HepG2 (cell line): ENCODE data around the gene C11orf24. TPM values are rescaled to one million over a fixed set of nuclear protein-coding genes. Genes with fewer than 3 reads are reported as not detected.
A peak's percentile ranks its signal among the peaks of the same experiment; 100 is the strongest.

ENCODE experiments used
- AFF4 ChIP-seq: sonication (generic); formaldehyde crosslinking; IDR thresholded peaks from 2 replicates; pipeline ENCODE4 v1.4.0; 2020; ENCODE audit warnings: missing genetic modification reagents
- BATF2 ChIP-seq: sonication (generic); formaldehyde crosslinking; IDR thresholded peaks from 2 replicates; pipeline ENCODE4 v1.8.0; 2022; ENCODE audit warnings: mild to moderate bottlenecking, missing genetic modification reagents, moderate library complexity
- KLF13 ChIP-seq: sonication (generic); formaldehyde crosslinking; IDR thresholded peaks from 2 replicates; pipeline ENCODE4 v1.4.0; 2020; ENCODE audit warnings: mild to moderate bottlenecking, missing genetic modification reagents
- KLF15 ChIP-seq: sonication (generic); formaldehyde crosslinking; IDR thresholded peaks from 2 replicates; pipeline ENCODE4 v1.8.1; 2023; ENCODE audit warnings: borderline replicate concordance, mild to moderate bottlenecking, inconsistent platforms, missing genetic modification reagents, mixed read lengths
- KLF6 ChIP-seq: IDR thresholded peaks from 2 replicates; pipeline ENCODE4 v1.8.0; 2016; ENCODE audit warnings: missing biosample characterization, missing genetic modification reagents
- SP5 ChIP-seq: IDR thresholded peaks from 2 replicates; pipeline ENCODE4 v1.6.1; 2016; ENCODE audit warnings: low read depth, borderline replicate concordance
- THAP8 ChIP-seq: sonication (generic); formaldehyde crosslinking; IDR thresholded peaks from 2 replicates; pipeline ENCODE4 v1.5.1; 2020; ENCODE audit warnings: missing genetic modification reagents, mild to moderate bottlenecking, borderline replicate concordance
- ZHX2 ChIP-seq, 2 experiments: sonication (generic) in 1 of 2; formaldehyde crosslinking in 1 of 2; IDR thresholded peaks; 2 replicates each; pipeline versions ENCODE4 v1.6.1 to v1.9.0; 2014 to 2022; ENCODE audit warnings: antibody characterized with exemption in 1 of 2, borderline replicate concordance in 1 of 2, inconsistent platforms in 1 of 2, low read depth in 1 of 2, missing genetic modification reagents in 1 of 2
- ZNF230 ChIP-seq: sonication (generic); formaldehyde crosslinking; IDR thresholded peaks from 2 replicates; pipeline ENCODE4 v1.4.0; 2020; ENCODE audit warnings: mild to moderate bottlenecking, missing genetic modification reagents
- ZNF281 ChIP-seq: sonication (generic); formaldehyde crosslinking; IDR thresholded peaks from 2 replicates; pipeline ENCODE4 v1.4.0; 2020; ENCODE audit warnings: missing genetic modification reagents, borderline replicate concordance
- ZNF414 ChIP-seq: sonication (generic); formaldehyde crosslinking; IDR thresholded peaks from 2 replicates; pipeline ENCODE4 v1.5.0; 2020; ENCODE audit warnings: missing genetic modification reagents
- ZNF775 ChIP-seq: sonication (generic); formaldehyde crosslinking; IDR thresholded peaks from 2 replicates; pipeline ENCODE4 v1.4.0; 2020; ENCODE audit warnings: missing genetic modification reagents, mild to moderate bottlenecking, moderate library complexity, borderline replicate concordance
- polyA plus RNA-seq, 8 experiments: library from polyadenylated mRNA; depleted of rRNA in 3 of 8; stranded (reverse) in 7 of 8; unstranded in 1 of 8; fragments of >200 nt; fragmentation: Illumina TruSeq in 4 of 8; extraction: Trizol in 4 of 8; gene quantifications; 2 replicates each; pipeline versions ENCODE4 v1.2.1 to v1.2.3, GENCODE V29; 2011 to 2016; ENCODE audit warnings: low read depth in 4 of 8, missing spikeins in 1 of 8, mixed read lengths in 1 of 8; ENCODE audit not compliant: insufficient read depth in 1 of 8
- total RNA-seq, 5 experiments: library from RNA; depleted of rRNA; stranded (reverse); fragments of >200 nt; fragmentation: Illumina TruSeq; extraction: Trizol; gene quantifications; 2 replicates each; pipeline ENCODE4 v1.2.3, GENCODE V29; 2016; ENCODE audit warnings: low read depth in 1 of 5

The C11orf24 gene
- total and polyA plus RNA-seq, 2 of the 13 experiments (the other 11 are each of a cell fraction or from before 2014, with no cell fraction given), result 52.9 to 55.5 TPM

- peak; percentile 77 for TF ChIP-seq ZNF281 (CRISPR knock-in tag)
- TF ChIP-seq KLF15, result 0 out of 2 replicates have a peak, but pooled peaks have one; percentile 33
- TF ChIP-seq SP5 (CRISPR knock-in tag), result no peak
- peak; percentile 79; the same call in 1 of the 2 replicates for TF ChIP-seq ZHX2 (IDR thresholded peaks at IDR 0.05; ENCODE audit: low read depth)
- TF ChIP-seq ZHX2 (CRISPR knock-in tag; IDR thresholded peaks at IDR 0.05; ENCODE audit: borderline replicate concordance), result no peak
- TF ChIP-seq KLF13 (CRISPR knock-in tag), result no peak
- TF ChIP-seq KLF6 (CRISPR knock-in tag), result peak; percentile 77
- no peak for TF ChIP-seq AFF4 (CRISPR knock-in tag)
- TF ChIP-seq ZNF775, result no peak
- TF ChIP-seq ZNF230 (CRISPR knock-in tag), result 0 out of 2 replicates have a peak, but pooled peaks have one; percentile 40
- TF ChIP-seq BATF2 (CRISPR knock-in tag), result 0 out of 2 replicates have a peak, but pooled peaks have one; percentile 43
- no peak for TF ChIP-seq ZNF414 (CRISPR knock-in tag)
- TF ChIP-seq THAP8 (CRISPR knock-in tag), result 0 out of 2 replicates have a peak, but pooled peaks have one; percentile 80
These were observed 58.1 kb downstream of the C11orf24 start (continued) for GRCh38 chr11:68213555-68214172.
